GM23248 (cell line): ENCODE results near the gene KRT9. TPM values are rescaled to one million over a fixed set of nuclear protein-coding genes. Genes with fewer than 3 reads are reported as not detected.
"Not testable (repeated sequence)": the region's sequence is repeated elsewhere in the genome, so short reads cannot be mapped to it uniquely, and the experiment has no call there.

ENCODE experiments used
- DNase-seq: peaks from one replicate; pipeline ENCODE4 v3.0.0-alpha.2; 2015
- H2AFZ ChIP-seq: fragments of 200-600 bp; sonication (generic); 2 replicates; pipeline ENCODE4 v1.6.1; 2016; ENCODE audit warnings: antibody characterized with exemption
- H3F3A ChIP-seq: fragments of 200-600 bp; sonication (generic); 2 replicates; pipeline ENCODE4 v1.6.1; 2016; ENCODE audit warnings: mild to moderate bottlenecking, antibody characterized with exemption, mixed run types; ENCODE audit not compliant: insufficient read depth
- H3K27ac ChIP-seq: fragments of 200-600 bp; sonication (generic); 2 replicates; pipeline ENCODE4 v1.5.1; 2016; ENCODE audit warnings: mild to moderate bottlenecking
- H3K27me3 ChIP-seq: fragments of 200-600 bp; sonication (generic); replicated peaks from 2 replicates; pipeline ENCODE4 v1.6.1; 2016; ENCODE audit warnings: mild to moderate bottlenecking; ENCODE audit not compliant: insufficient read depth
- H3K36me3 ChIP-seq: fragments of 200-600 bp; sonication (generic); 2 replicates; pipeline ENCODE4 v1.6.1; 2016; ENCODE audit warnings: low read depth, mild to moderate bottlenecking
- H3K4me1 ChIP-seq: fragments of 200-600 bp; sonication (generic); 2 replicates; pipeline ENCODE4 v1.6.1; 2016; ENCODE audit warnings: mild to moderate bottlenecking; ENCODE audit not compliant: insufficient read depth
- H3K4me2 ChIP-seq: fragments of 200-600 bp; sonication (generic); one replicate; pipeline ENCODE4 v1.6.1; 2016; ENCODE audit warnings: mild to moderate bottlenecking; ENCODE audit not compliant: unreplicated experiment
- H3K4me3 ChIP-seq: fragments of 200-600 bp; sonication (generic); 2 replicates; pipeline ENCODE4 v1.5.1; 2016; ENCODE audit warnings: mild to moderate bottlenecking
- H3K79me2 ChIP-seq: fragments of 200-600 bp; sonication (generic); 2 replicates; pipeline ENCODE4 v1.6.1; 2016; ENCODE audit warnings: mild to moderate bottlenecking; ENCODE audit not compliant: insufficient read depth
- H3K9ac ChIP-seq: fragments of 200-600 bp; sonication (generic); 2 replicates; pipeline ENCODE4 v1.6.1; 2016; ENCODE audit warnings: mild to moderate bottlenecking
- H3K9me2 ChIP-seq: fragments of 200-600 bp; sonication (generic); 2 replicates; pipeline ENCODE4 v1.6.1; 2016; ENCODE audit warnings: mixed run types, mild to moderate bottlenecking, moderate library complexity; ENCODE audit not compliant: insufficient read depth
- H3K9me3 ChIP-seq: fragments of 200-600 bp; sonication (generic); one replicate; pipeline ENCODE4 v1.6.1; 2017; ENCODE audit warnings: low read depth
- H4K20me1 ChIP-seq: fragments of 200-600 bp; sonication (generic); 2 replicates; pipeline ENCODE4 v1.6.0; 2016; ENCODE audit not compliant: insufficient read depth
- EZH2 ChIP-seq: fragments of 200-600 bp; sonication (generic); IDR thresholded peaks from 2 replicates; pipeline ENCODE4 v1.6.1; 2018; ENCODE audit warnings: antibody characterized with exemption, mild to moderate bottlenecking; ENCODE audit not compliant: insufficient read depth, poor library complexity, severe bottlenecking
- EZH2phosphoT487 ChIP-seq: fragments of 200-600 bp; sonication (generic); IDR thresholded peaks from 2 replicates; pipeline ENCODE4 v1.6.1; 2018; ENCODE audit warnings: antibody characterized with exemption, moderate library complexity, mild to moderate bottlenecking, low read depth; ENCODE audit not compliant: insufficient read depth
- WGBS, 2 experiments: methylation state at CpG; one replicate each; pipeline ENCODE4 v1.1.6; 2015 to 2017; ENCODE audit warnings: low lambda C conversion rate in 2 of 2, low coverage in 1 of 2; ENCODE audit errors: missing lambda C conversion rate in 2 of 2; 5-methylcytosine and 5-hydroxymethylcytosine counted together
- in situ Hi-C: fragments of 300-500 bp; cut with MboI; formaldehyde crosslinking; loops from 2 replicates; pipeline ENCODE4 v1.15.0; 2020
- polyA plus RNA-seq: library from polyadenylated mRNA; unstranded; fragments of >200 nt; fragmentation: Nextera tagmentation; extraction: Ambion mirVana; gene quantifications from 2 replicates; pipeline ENCODE4 v1.2.1, GENCODE V29; 2016
- total RNA-seq: library from RNA; depleted of rRNA; stranded (reverse); fragments of >200 nt; shearing (Covaris generic); gene quantifications from 2 replicates; pipeline ENCODE4 v1.2.3, GENCODE V29; 2014

KRT9 gene
- total and polyA plus RNA-seq, 2 experiments from 2014 or later, result not detected

- no peak for TF ChIP-seq EZH2
- no peak for TF ChIP-seq EZH2phosphoT487
- no peaks in the 10 kb centered on the region for H3F3A ChIP-seq
- H2AFZ ChIP-seq, result no peak overlapping the region
- no peaks in the 10 kb centered on the region for H3K36me3 ChIP-seq
- no peak overlapping the region for H3K4me2 ChIP-seq
- no peak for DNase-seq
- no peak overlapping the region for H3K4me3 ChIP-seq
- no peak overlapping the region for H3K9ac ChIP-seq
- H3K79me2 ChIP-seq, result no peaks in the 10 kb centered on the region
- in situ Hi-C loops, result no loop called here
- H4K20me1 ChIP-seq, result no peaks in the 10 kb centered on the region
- no peak overlapping the region for H3K27ac ChIP-seq
- no peaks in the 10 kb centered on the region for H3K9me2 ChIP-seq
- H3K27me3 ChIP-seq, result peaks cover 11% of the 10 kb centered on the region
- H3K9me3 ChIP-seq, result no peaks in the 10 kb centered on the region
- 79 to 80% methylated on average over 25 of the region's 25 CpGs for WGBS, 2 experiments
- peaks cover 5% of the 10 kb centered on the region; the same call in 1 of the 2 replicates for H3K4me1 ChIP-seq
Measured at GRCh38 chr17:41610965-41611640, 39.2 kb upstream of the KRT9 start.

GRCh38 chr17:41610061-41610517 is 38.2 kb upstream of the KRT9 start:
- in situ Hi-C loops, H4K20me1 ChIP-seq, H3K9me3 ChIP-seq, H3K9ac ChIP-seq, H3K79me2 ChIP-seq, H3K4me1 ChIP-seq, H2AFZ ChIP-seq, H3K9me2 ChIP-seq, H3K4me2 ChIP-seq, H3K27ac ChIP-seq, H3K36me3 ChIP-seq, H3F3A ChIP-seq, H3K4me3 ChIP-seq: not testable (repeated sequence)
- peaks cover 11% of the 10 kb centered on the region; the same call in 1 of the 2 replicates for H3K27me3 ChIP-seq
- 6 to 10% methylated on average over 10 of the region's 10 CpGs for WGBS, 2 experiments
- DNase-seq, result peak; percentile 24

- H4K20me1 ChIP-seq, H3K9me3 ChIP-seq, H3K4me3 ChIP-seq, H3K9me2 ChIP-seq, H3K4me1 ChIP-seq, H3K9ac ChIP-seq, H3K79me2 ChIP-seq, H3K27ac ChIP-seq, H3K36me3 ChIP-seq, DNase-seq, H3F3A ChIP-seq, H3K4me2 ChIP-seq, in situ Hi-C loops, H2AFZ ChIP-seq: not testable (repeated sequence)
- WGBS, 2 experiments, result 27 to 44% methylated on average over 4 of the region's 4 CpGs
- peaks cover 25% of the 10 kb centered on the region for H3K27me3 ChIP-seq
Measured at GRCh38 chr17:41606930-41607329, 35.1 kb upstream of the KRT9 start.

- no peak overlapping the region for H2AFZ ChIP-seq
Measured at GRCh38 chr17:41602524-41602923, 30.7 kb upstream of the KRT9 start.

GRCh38 chr17:41600318-41600717 is 28.5 kb upstream of the KRT9 start:
- peaks cover 27% of the 10 kb centered on the region for H3K27me3 ChIP-seq

More at GRCh38 chr17:41602524-41602923, 30.7 kb upstream of the KRT9 start:
- Histone ChIP-seq H3K36me3 (no peaks in the 10 kb centered on the region), H3K4me1 (no peaks in the 10 kb centered on the region), H3K9ac (no peak overlapping the region), H3K9me2 (no peaks in the 10 kb centered on the region), H3K27ac (no peak overlapping the region), H3K4me3 (no peak overlapping the region), H3F3A (no peaks in the 10 kb centered on the region), H3K27me3 (peaks cover 24% of the 10 kb centered on the region), H3K79me2 (no peaks in the 10 kb centered on the region), H4K20me1 (no peaks in the 10 kb centered on the region), H3K9me3 (no peaks in the 10 kb centered on the region), H3K4me2 (no peak overlapping the region)
- in situ Hi-C loops, result no loop called here
- 39 to 40% methylated on average over 2 of the region's 2 CpGs for WGBS, 2 experiments
- DNase-seq, result no peak
- TF ChIP-seq EZH2phosphoT487 (no peak), EZH2 (no peak)

More at GRCh38 chr17:41600318-41600717, 28.5 kb upstream of the KRT9 start:
- Histone ChIP-seq H3K27ac (no peak overlapping the region), H3K9me2 (no peaks in the 10 kb centered on the region), H3K4me3 (no peak overlapping the region), H2AFZ (no peak overlapping the region), H4K20me1 (no peaks in the 10 kb centered on the region), H3K9me3 (no peaks in the 10 kb centered on the region), H3K79me2 (no peaks in the 10 kb centered on the region), H3K4me1 (no peaks in the 10 kb centered on the region), H3K36me3 (no peaks in the 10 kb centered on the region), H3K9ac (no peak overlapping the region), H3F3A (no peaks in the 10 kb centered on the region), H3K4me2 (no peak overlapping the region)
- 44 to 53% methylated on average over 4 of the region's 4 CpGs for WGBS, 2 experiments
- no peak for DNase-seq
- TF ChIP-seq EZH2 (no peak), EZH2phosphoT487 (no peak)
- in situ Hi-C loops, result no loop called here
